MM.1S (cell line): Measurements from ENCODE around the gene PEAR1.

Experiments used
- DNase-seq: peaks from one replicate; pipeline ENCODE4 v3.0.0-alpha.2; 2015
- H2AFZ ChIP-seq: fragments of 300-600 bp; sonication (generic); 2 replicates; pipeline ENCODE4 v1.6.0; 2016; ENCODE audit warnings: antibody characterized with exemption, low read length
- H3F3A ChIP-seq: fragments of 300-600 bp; sonication (generic); 2 replicates; pipeline ENCODE4 v1.6.1; 2016; ENCODE audit warnings: mild to moderate bottlenecking, antibody characterized with exemption, low read length, moderate library complexity, mixed read lengths; ENCODE audit not compliant: insufficient read depth
- H3K27ac ChIP-seq: fragments of 300-600 bp; sonication (generic); 2 replicates; pipeline ENCODE4 v1.5.1; 2016; ENCODE audit warnings: mild to moderate bottlenecking, low read length
- H3K27me3 ChIP-seq: fragments of 300-600 bp; sonication (generic); replicated peaks from 2 replicates; pipeline ENCODE4 v1.6.0; 2016; ENCODE audit warnings: low read length; ENCODE audit not compliant: insufficient read depth
- H3K36me3 ChIP-seq: fragments of 300-600 bp; sonication (generic); replicated peaks from 2 replicates; pipeline ENCODE4 v1.6.1; 2016; ENCODE audit warnings: mild to moderate bottlenecking, low read length, mixed read lengths; ENCODE audit not compliant: insufficient read depth
- H3K4me1 ChIP-seq: fragments of 300-600 bp; sonication (generic); 2 replicates; pipeline ENCODE4 v1.6.1; 2016; ENCODE audit warnings: low read length, mixed read lengths
- H3K4me2 ChIP-seq: fragments of 300-600 bp; sonication (generic); 2 replicates; pipeline ENCODE4 v1.6.0; 2016; ENCODE audit warnings: low read depth, low read length
- H3K4me3 ChIP-seq: fragments of 300-600 bp; sonication (generic); 2 replicates; pipeline ENCODE4 v1.5.1; 2016; ENCODE audit warnings: low read length, mixed read lengths
- H3K79me2 ChIP-seq: fragments of 300-600 bp; sonication (generic); 2 replicates; pipeline ENCODE4 v1.6.1; 2016; ENCODE audit warnings: mixed run types, low read length, mixed read lengths
- H3K9ac ChIP-seq: fragments of 300-600 bp; sonication (generic); 2 replicates; pipeline ENCODE4 v1.6.1; 2016; ENCODE audit warnings: low read length, mixed read lengths
- H3K9me2 ChIP-seq: fragments of 300-600 bp; sonication (generic); replicated peaks from 2 replicates; pipeline ENCODE4 v1.6.1; 2016; ENCODE audit warnings: mild to moderate bottlenecking, low read length, mixed read lengths; ENCODE audit not compliant: insufficient read depth
- H3K9me3 ChIP-seq: fragments of 300-600 bp; sonication (generic); replicated peaks from 2 replicates; pipeline ENCODE4 v1.6.1; 2016; ENCODE audit warnings: mild to moderate bottlenecking, low read length, mixed read lengths; ENCODE audit not compliant: insufficient read depth
- H4K20me1 ChIP-seq: fragments of 300-600 bp; sonication (generic); 2 replicates; pipeline ENCODE4 v1.6.1; 2016; ENCODE audit warnings: mild to moderate bottlenecking, low read length, moderate library complexity, mixed read lengths; ENCODE audit not compliant: insufficient read depth
- EZH2 ChIP-seq: fragments of 300-600 bp; sonication (generic); optimal IDR thresholded peaks from 2 replicates; pipeline ENCODE3; 2017; ENCODE audit warnings: low read depth, mild to moderate bottlenecking, antibody characterized with exemption, low read length, mixed read lengths
- EZH2phosphoT487 ChIP-seq: fragments of 300-600 bp; sonication (generic); IDR thresholded peaks from 2 replicates; pipeline ENCODE4 v1.6.1; 2018; ENCODE audit warnings: antibody characterized with exemption, low read length
- TF ChIP-seq, protein P1 (sequence below): fragments of 300-600 bp; sonication (generic); IDR thresholded peaks from 2 replicates; pipeline ENCODE4 v1.5.1; 2016; ENCODE audit warnings: antibody characterized with exemption, low read length, mixed read lengths

PEAR1 gene

DNA sequence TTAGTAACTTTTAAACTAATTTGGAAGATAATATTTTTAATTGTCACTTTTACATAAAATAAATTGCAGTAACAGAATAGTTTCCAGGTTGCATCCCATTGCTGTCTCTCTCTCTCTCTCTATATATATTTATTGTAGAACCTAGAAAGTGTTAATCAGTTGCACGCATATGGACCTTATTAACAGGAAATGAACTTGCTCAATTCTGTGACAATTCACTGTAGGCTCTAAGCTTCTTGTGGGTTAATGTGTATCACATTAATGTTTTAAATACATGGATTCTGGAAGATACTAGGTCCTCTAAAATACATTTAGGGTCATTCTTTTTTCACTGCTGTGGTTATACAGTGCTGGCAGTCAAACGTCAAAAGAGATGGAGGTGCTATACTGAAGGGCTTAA lies 60.1 kb downstream of the PEAR1 start:
- no peak for TF ChIP-seq EZH2phosphoT487
- TF ChIP-seq, protein P1, sequence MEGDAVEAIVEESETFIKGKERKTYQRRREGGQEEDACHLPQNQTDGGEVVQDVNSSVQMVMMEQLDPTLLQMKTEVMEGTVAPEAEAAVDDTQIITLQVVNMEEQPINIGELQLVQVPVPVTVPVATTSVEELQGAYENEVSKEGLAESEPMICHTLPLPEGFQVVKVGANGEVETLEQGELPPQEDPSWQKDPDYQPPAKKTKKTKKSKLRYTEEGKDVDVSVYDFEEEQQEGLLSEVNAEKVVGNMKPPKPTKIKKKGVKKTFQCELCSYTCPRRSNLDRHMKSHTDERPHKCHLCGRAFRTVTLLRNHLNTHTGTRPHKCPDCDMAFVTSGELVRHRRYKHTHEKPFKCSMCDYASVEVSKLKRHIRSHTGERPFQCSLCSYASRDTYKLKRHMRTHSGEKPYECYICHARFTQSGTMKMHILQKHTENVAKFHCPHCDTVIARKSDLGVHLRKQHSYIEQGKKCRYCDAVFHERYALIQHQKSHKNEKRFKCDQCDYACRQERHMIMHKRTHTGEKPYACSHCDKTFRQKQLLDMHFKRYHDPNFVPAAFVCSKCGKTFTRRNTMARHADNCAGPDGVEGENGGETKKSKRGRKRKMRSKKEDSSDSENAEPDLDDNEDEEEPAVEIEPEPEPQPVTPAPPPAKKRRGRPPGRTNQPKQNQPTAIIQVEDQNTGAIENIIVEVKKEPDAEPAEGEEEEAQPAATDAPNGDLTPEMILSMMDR, result no peak
- TF ChIP-seq EZH2, result no peak
- Histone ChIP-seq H3K79me2 (no peaks in the 10 kb centered on the region), H3K27ac (no peak overlapping the region), H3F3A (peaks cover 6% of the 10 kb centered on the region), H3K4me2 (no peak overlapping the region), H3K36me3 (no peaks in the 10 kb centered on the region), H3K27me3 (no peaks in the 10 kb centered on the region), H2AFZ (no peak overlapping the region), H3K9me3 (no peaks in the 10 kb centered on the region), H3K9me2 (no peaks in the 10 kb centered on the region), H3K4me1 (peaks cover 11% of the 10 kb centered on the region), H3K4me3 (no peak overlapping the region), H3K9ac (no peak overlapping the region), H4K20me1 (no peaks in the 10 kb centered on the region)
- DNase-seq, result no peak

GRCh38 chr1:156956333-156956732 lies 62.8 kb downstream of the PEAR1 start:
- Histone ChIP-seq H3F3A (peaks cover 17% of the 10 kb centered on the region), H4K20me1 (no peaks in the 10 kb centered on the region), H3K4me1 (peaks cover 25% of the 10 kb centered on the region), H3K4me2 (no peak overlapping the region), H3K27me3 (no peaks in the 10 kb centered on the region), H3K9me2 (no peaks in the 10 kb centered on the region), H3K9ac (no peak overlapping the region), H3K36me3 (no peaks in the 10 kb centered on the region), H2AFZ (no peak overlapping the region), H3K9me3 (no peaks in the 10 kb centered on the region), H3K79me2 (no peaks in the 10 kb centered on the region), H3K4me3 (no peak overlapping the region), H3K27ac (no peak overlapping the region)
- DNase-seq, result no peak
- TF ChIP-seq, protein P1, result no peak
- TF ChIP-seq EZH2 (no peak), EZH2phosphoT487 (no peak)

DNA sequence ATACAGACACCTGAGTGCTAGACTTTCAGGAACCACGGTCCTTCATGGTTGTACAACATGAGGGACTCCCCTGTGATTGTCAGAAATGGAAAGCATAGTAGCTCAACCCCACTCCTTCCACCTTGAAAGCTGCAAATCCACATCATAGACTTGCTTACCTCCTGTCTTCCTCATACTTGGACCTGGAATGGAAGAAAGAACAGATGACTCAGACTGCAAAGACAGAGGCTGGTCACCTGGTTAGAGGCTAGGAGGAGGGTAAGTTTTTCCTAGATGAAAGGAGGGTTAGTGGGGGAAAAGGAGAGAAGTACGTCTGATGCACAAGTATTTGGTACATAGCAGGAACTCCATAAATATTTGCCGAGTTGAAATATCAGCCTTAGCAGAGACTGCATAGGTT lies 64.1 kb downstream of the PEAR1 start:
- TF ChIP-seq EZH2 (no peak), EZH2phosphoT487 (no peak)
- TF ChIP-seq, protein P1, result no peak
- Histone ChIP-seq H3K4me3 (no peak overlapping the region), H3F3A (peaks cover 17% of the 10 kb centered on the region), H3K9me3 (no peaks in the 10 kb centered on the region), H2AFZ (no peak overlapping the region), H3K27me3 (no peaks in the 10 kb centered on the region), H3K9me2 (no peaks in the 10 kb centered on the region), H3K36me3 (no peaks in the 10 kb centered on the region), H4K20me1 (no peaks in the 10 kb centered on the region), H3K27ac (no peak overlapping the region), H3K4me1 (peaks cover 25% of the 10 kb centered on the region), H3K4me2 (no peak overlapping the region), H3K79me2 (no peaks in the 10 kb centered on the region), H3K9ac (no peak overlapping the region)
- DNase-seq, result no peak
